ENCODE measurements around the gene TRPM6.
A peak's percentile ranks its signal among the peaks of the same experiment; 100 is the strongest.

GRCh38 chr9:74771262-74771585 is 116.5 kb downstream of the TRPM6 start:
- TF ChIP-seq CTCF (IDR thresholded peaks at IDR 0.05) (peak; percentile 50), ZFX (IDR thresholded peaks at IDR 0.05; ENCODE audit: borderline replicate concordance) (no peak)

Data from 22Rv1 (cell line).